ENCODE data around the gene DNMT3L.

GRCh38 chr21:44303490-44303981, 41.8 kb upstream of the DNMT3L start:
- TF ChIP-seq CTCF (IDR thresholded peaks at IDR 0.05) (no peak), POLR2A (IDR thresholded peaks at IDR 0.05; ENCODE audit: low read depth) (no peak)
